Muscle of leg (tissue), 11 donors: Measurements from ENCODE around the gene NKD1. TPM values are rescaled to one million over a fixed set of nuclear protein-coding genes. Genes with fewer than 3 reads are reported as not detected.

Source experiments
- DNase-seq: peaks from one replicate; pipeline ENCODE4 v3.0.0; 2013
- H3K27ac ChIP-seq: one replicate; pipeline ENCODE4 v1.5.1; 2013; ENCODE audit warnings: mild to moderate bottlenecking, low read length, control low read depth
- H3K27me3 ChIP-seq: one replicate; pipeline ENCODE4 v1.6.1; 2013; ENCODE audit warnings: low read length; ENCODE audit not compliant: control insufficient read depth, insufficient read depth
- H3K36me3 ChIP-seq: one replicate; pipeline ENCODE4 v1.6.1; 2013; ENCODE audit warnings: low read length; ENCODE audit not compliant: control insufficient read depth, insufficient read depth
- H3K4me1 ChIP-seq: one replicate; pipeline ENCODE4 v1.6.1; 2013; ENCODE audit warnings: low read length; ENCODE audit not compliant: control insufficient read depth, insufficient read depth
- H3K4me3 ChIP-seq: one replicate; pipeline ENCODE4 v1.5.1; 2013; ENCODE audit warnings: low read length, control low read depth
- H3K9me3 ChIP-seq: replicated peaks from 2 replicates; pipeline ENCODE4 v1.6.1; 2013; ENCODE audit warnings: low read depth, low read length; ENCODE audit not compliant: control insufficient read depth
- WGBS: methylation state at CpG from one replicate; pipeline ENCODE4 v1.1.5; 2013; ENCODE audit warnings: missing lambda C conversion rate; ENCODE audit not compliant: insufficient coverage; 5-methylcytosine and 5-hydroxymethylcytosine counted together
- polyA plus RNA-seq, 8 donors: library from polyadenylated mRNA; unstranded; fragments of 120-200 nt; gene quantifications; one replicate each; pipeline versions ENCODE4 v1.2.1 to v1.2.3, GENCODE V29; 2013; ENCODE audit warnings: inconsistent platforms in 1 of 8, low replicate concordance in 1 of 8; ENCODE audit not compliant: insufficient read length in 8 of 8, insufficient read depth in 1 of 8
- total RNA-seq: library from RNA; stranded (reverse); fragments of 120-200 nt; gene quantifications from one replicate; pipeline ENCODE4 v1.2.4, GENCODE V29; 2013

Gene NKD1
- total and polyA plus RNA-seq, 9 donors, result 2.8 to 7.7 (median 4.5) TPM

- DNase-seq, result no peak
- WGBS, result 81% methylated on average over 2 of the region's 6 CpGs
- Histone ChIP-seq H3K4me1 (peaks cover 21% of the 10 kb centered on the region), H3K9me3 (no peaks in the 10 kb centered on the region), H3K27ac (no peak overlapping the region), H3K4me3 (no peak overlapping the region), H3K36me3 (no peaks in the 10 kb centered on the region), H3K27me3 (no peaks in the 10 kb centered on the region)
Observed at GRCh38 chr16:50679676-50680555, 131.7 kb downstream of the NKD1 start.

GRCh38 chr16:50680556-50680893 is 132.3 kb downstream of the NKD1 start:
- Histone ChIP-seq H3K36me3 (no peaks in the 10 kb centered on the region), H3K27ac (peak overlapping the region; percentile 29), H3K4me1 (peaks cover 21% of the 10 kb centered on the region), H3K4me3 (peak overlapping the region; percentile 8), H3K9me3 (no peaks in the 10 kb centered on the region), H3K27me3 (no peaks in the 10 kb centered on the region)
- no peak for DNase-seq
- 81% methylated on average over 3 of the region's 3 CpGs for WGBS

GRCh38 chr16:50681021-50681885 is 133.1 kb downstream of the NKD1 start, which contains the start of gene SNX20:
SNX20 (minus strand) TSS chr16:50681312; CDS start chr16:50677526, 3,786 bp downstream.
- H3K27ac ChIP-seq, result peak within 1 kb of the TSS; percentile 48
- peak; percentile 60 for DNase-seq

GRCh38 chr16:50683689-50684374 is 135.6 kb downstream of the NKD1 start:
- H3K36me3 ChIP-seq, result no peaks in the 10 kb centered on the region
- H3K9me3 ChIP-seq, result no peaks in the 10 kb centered on the region
- no peak overlapping the region for H3K4me3 ChIP-seq
- WGBS, result 78% methylated on average over 8 of the region's 14 CpGs
- no peak overlapping the region for H3K27ac ChIP-seq
- DNase-seq, result peak; percentile 50
- H3K4me1 ChIP-seq, result peaks cover 30% of the 10 kb centered on the region
- no peaks in the 10 kb centered on the region for H3K27me3 ChIP-seq

More at GRCh38 chr16:50681021-50681885, 133.1 kb downstream of the NKD1 start, which contains the start of gene SNX20:
- 69% methylated on average over 12 of the region's 16 CpGs for whole genome bisulfite sequencing
- H3K4me3 ChIP-seq, result peak within 1 kb of the TSS; percentile 8
- H3K36me3 ChIP-seq, result no peaks in the 10 kb centered on the region
- H3K4me1 ChIP-seq, result peaks cover 21% of the 10 kb centered on the region
- H3K9me3 ChIP-seq, result no peaks in the 10 kb centered on the region
- no peaks in the 10 kb centered on the region for H3K27me3 ChIP-seq

GRCh38 chr16:50684823-50685461 is 136.7 kb downstream of the NKD1 start:
- Histone ChIP-seq H3K9me3 (no peaks in the 10 kb centered on the region), H3K4me1 (peaks cover 26% of the 10 kb centered on the region), H3K27ac (no peak overlapping the region), H3K4me3 (no peak overlapping the region), H3K27me3 (no peaks in the 10 kb centered on the region), H3K36me3 (no peaks in the 10 kb centered on the region)
- no peak for DNase-seq
- 79% methylated on average over 7 of the region's 11 CpGs for WGBS

- whole genome bisulfite sequencing, result 93% methylated on average over 6 of the region's 8 CpGs
- H3K27ac ChIP-seq, result no peak overlapping the region
- peaks cover 20% of the 10 kb centered on the region for H3K4me1 ChIP-seq
- no peak for DNase-seq
- H3K9me3 ChIP-seq, result no peaks in the 10 kb centered on the region
- H3K4me3 ChIP-seq, result no peak overlapping the region
- H3K36me3 ChIP-seq, result no peaks in the 10 kb centered on the region
- H3K27me3 ChIP-seq, result no peaks in the 10 kb centered on the region
Observed at GRCh38 chr16:50685462-50686063, 137.4 kb downstream of the NKD1 start.

GRCh38 chr16:50688083-50688482 is 139.9 kb downstream of the NKD1 start:
- H3K27ac ChIP-seq, result peak overlapping the region; percentile 21
- no peaks in the 10 kb centered on the region for H3K9me3 ChIP-seq
- DNase-seq, result peak; percentile 47
- 7% methylated on average over 11 of the region's 12 CpGs for WGBS
- no peak overlapping the region for H3K4me3 ChIP-seq
- H3K4me1 ChIP-seq, result peaks cover 9% of the 10 kb centered on the region
- H3K36me3 ChIP-seq, result no peaks in the 10 kb centered on the region
- no peaks in the 10 kb centered on the region for H3K27me3 ChIP-seq

GRCh38 chr16:50688867-50689266 is 140.7 kb downstream of the NKD1 start:
- Histone ChIP-seq H3K27me3 (peaks cover 3% of the 10 kb centered on the region), H3K27ac (no peak overlapping the region), H3K36me3 (no peaks in the 10 kb centered on the region), H3K4me1 (peaks cover 15% of the 10 kb centered on the region), H3K9me3 (no peaks in the 10 kb centered on the region), H3K4me3 (no peak overlapping the region)
- no CpG with 5 or more reads among the region's 3 CpGs for WGBS
- DNase-seq, result no peak

GRCh38 chr16:50690177-50690576 is 142.0 kb downstream of the NKD1 start:
- H3K9me3 ChIP-seq, result no peaks in the 10 kb centered on the region
- WGBS, result no CpG with 5 or more reads among the region's 2 CpGs
- H3K4me3 ChIP-seq, result no peak overlapping the region
- H3K4me1 ChIP-seq, result peaks cover 18% of the 10 kb centered on the region
- no peak for DNase-seq
- H3K36me3 ChIP-seq, result no peaks in the 10 kb centered on the region
- no peak overlapping the region for H3K27ac ChIP-seq
- peaks cover 4% of the 10 kb centered on the region for H3K27me3 ChIP-seq
